HL-60/S4 treated with phorbol 12-myristate 13-acetate at 8.2 ng/mL for 4 days and 3 days (cell line): ENCODE results near the gene CNTNAP5.
"Not testable (repeated sequence)": the region's sequence is repeated elsewhere in the genome, so short reads cannot be mapped to it uniquely, and the experiment has no call there.

Experiments
- in situ Hi-C: fragments of 300-500 bp; cut with MboI; formaldehyde crosslinking; loops from 2 replicates; pipeline ENCODE4 v1.15.0; 2022; ENCODE audit warnings: low sequenced_read_pairs

Gene CNTNAP5

GRCh38 chr2:124316881-124317605 lies 292.0 kb downstream of the CNTNAP5 start:
- in situ Hi-C loops: no loop called here

GRCh38 chr2:124317628-124318027 lies 292.5 kb downstream of the CNTNAP5 start:
- in situ Hi-C loops: no loop called here

GRCh38 chr2:124318913-124319312 lies 293.8 kb downstream of the CNTNAP5 start:
- in situ Hi-C loops: no loop called here

- in situ Hi-C loops: no loop called here
These were observed 294.5 kb downstream of the CNTNAP5 start for GRCh38 chr2:124319577-124319976.

- in situ Hi-C loops: no loop called here
These were observed 295.1 kb downstream of the CNTNAP5 start for GRCh38 chr2:124320051-124320688.

- in situ Hi-C loops: no loop called here
These were observed 298.2 kb downstream of the CNTNAP5 start for GRCh38 chr2:124323321-124323720.

GRCh38 chr2:124325667-124326440 lies 300.8 kb downstream of the CNTNAP5 start:
- in situ Hi-C loops: no loop called here

- in situ Hi-C loops: no loop called here
These were observed 302.2 kb downstream of the CNTNAP5 start for GRCh38 chr2:124327303-124327702.

- in situ Hi-C loops: no loop called here
These were observed 303.3 kb downstream of the CNTNAP5 start for GRCh38 chr2:124328397-124328796.

GRCh38 chr2:124333784-124334183 lies 308.7 kb downstream of the CNTNAP5 start:
- in situ Hi-C loops: no loop called here

- in situ Hi-C loops: no loop called here
These were observed 310.0 kb downstream of the CNTNAP5 start for GRCh38 chr2:124335058-124335457.

- in situ Hi-C loops: no loop called here
These were observed 314.6 kb downstream of the CNTNAP5 start for GRCh38 chr2:124339709-124340108.

GRCh38 chr2:124343827-124344498 lies 318.9 kb downstream of the CNTNAP5 start:
- in situ Hi-C loops: no loop called here

- in situ Hi-C loops: no loop called here
These were observed 322.1 kb downstream of the CNTNAP5 start for GRCh38 chr2:124347209-124347608.

GRCh38 chr2:124353656-124354055 lies 328.6 kb downstream of the CNTNAP5 start:
- in situ Hi-C loops: no loop called here

- in situ Hi-C loops: no loop called here
These were observed 329.4 kb downstream of the CNTNAP5 start for GRCh38 chr2:124354466-124354865.

- in situ Hi-C loops: not testable (repeated sequence)
These were observed 336.9 kb downstream of the CNTNAP5 start for GRCh38 chr2:124361966-124362365.

GRCh38 chr2:124369181-124369580 lies 344.1 kb downstream of the CNTNAP5 start:
- in situ Hi-C loops: no loop called here

GRCh38 chr2:124380221-124380749 lies 355.2 kb downstream of the CNTNAP5 start:
- in situ Hi-C loops: no loop called here

GRCh38 chr2:124382067-124382618 lies 357.1 kb downstream of the CNTNAP5 start:
- in situ Hi-C loops: no loop called here

- in situ Hi-C loops: no loop called here
These were observed 370.9 kb downstream of the CNTNAP5 start for GRCh38 chr2:124395961-124396360.
